HepG2 (cell line): ENCODE measurements around the gene PELO. TPM values are rescaled to one million over a fixed set of nuclear protein-coding genes. Genes with fewer than 3 reads are reported as not detected.

Source experiments
- EED ChIP-seq: sonication (generic); formaldehyde crosslinking; IDR thresholded peaks from 2 replicates; pipeline ENCODE4 v1.5.0; 2020; ENCODE audit warnings: mild to moderate bottlenecking, missing genetic modification reagents
- FOXP1 ChIP-seq, 2 experiments: fragments of 450-650 bp in 1 of 2; IDR thresholded peaks; 2 replicates each; pipeline ENCODE4 v1.6.1; 2017 to 2018; ENCODE audit warnings: antibody characterized with exemption in 1 of 2
- FUBP1 ChIP-seq: sonication (generic); formaldehyde crosslinking; IDR thresholded peaks from 2 replicates; pipeline ENCODE4 v1.5.1; 2020; ENCODE audit warnings: missing genetic modification reagents, mild to moderate bottlenecking, borderline replicate concordance
- GABPB1 ChIP-seq: IDR thresholded peaks from 2 replicates; pipeline ENCODE4 v1.6.1; 2016; ENCODE audit warnings: mild to moderate bottlenecking, missing genetic modification reagents, moderate library complexity, missing compliant biosample characterization
- NCOA5 ChIP-seq: sonication (generic); formaldehyde crosslinking; IDR thresholded peaks from 2 replicates; pipeline ENCODE4 v1.4.0; 2020; ENCODE audit warnings: missing genetic modification reagents
- RORA ChIP-seq: sonication (generic); formaldehyde crosslinking; IDR thresholded peaks from 2 replicates; pipeline ENCODE4 v1.5.0; 2020; ENCODE audit warnings: mild to moderate bottlenecking, missing genetic modification reagents, moderate library complexity
- THAP8 ChIP-seq: sonication (generic); formaldehyde crosslinking; IDR thresholded peaks from 2 replicates; pipeline ENCODE4 v1.5.1; 2020; ENCODE audit warnings: missing genetic modification reagents, mild to moderate bottlenecking, borderline replicate concordance
- ZBTB14 ChIP-seq: sonication (generic); formaldehyde crosslinking; IDR thresholded peaks from 2 replicates; pipeline ENCODE4 v1.4.0; 2020; ENCODE audit warnings: missing genetic modification reagents
- ZNF276 ChIP-seq: sonication (generic); formaldehyde crosslinking; IDR thresholded peaks from 2 replicates; pipeline ENCODE4 v1.4.0; 2020; ENCODE audit warnings: mild to moderate bottlenecking, low read depth, missing genetic modification reagents
- ZNF318 ChIP-seq: sonication (generic); formaldehyde crosslinking; IDR thresholded peaks from 2 replicates; pipeline ENCODE4 v1.4.0; 2020; ENCODE audit warnings: mild to moderate bottlenecking, missing genetic modification reagents
- ZNF382 ChIP-seq: sonication (generic); formaldehyde crosslinking; IDR thresholded peaks from 2 replicates; pipeline ENCODE4 v1.5.0; 2020; ENCODE audit warnings: missing genetic modification reagents, mild to moderate bottlenecking, borderline replicate concordance
- ZSCAN12 ChIP-seq: sonication (generic); formaldehyde crosslinking; IDR thresholded peaks from 2 replicates; pipeline ENCODE4 v1.9.0; 2021; ENCODE audit warnings: mild to moderate bottlenecking, missing genetic modification reagents
- polyA plus RNA-seq, 8 experiments: library from polyadenylated mRNA; depleted of rRNA in 3 of 8; stranded (reverse) in 7 of 8; unstranded in 1 of 8; fragments of >200 nt; fragmentation: Illumina TruSeq in 4 of 8; extraction: Trizol in 4 of 8; gene quantifications; 2 replicates each; pipeline versions ENCODE4 v1.2.1 to v1.2.3, GENCODE V29; 2011 to 2016; ENCODE audit warnings: low read depth in 4 of 8, missing spikeins in 1 of 8, mixed read lengths in 1 of 8; ENCODE audit not compliant: insufficient read depth in 1 of 8
- total RNA-seq, 5 experiments: library from RNA; depleted of rRNA; stranded (reverse); fragments of >200 nt; fragmentation: Illumina TruSeq; extraction: Trizol; gene quantifications; 2 replicates each; pipeline ENCODE4 v1.2.3, GENCODE V29; 2016; ENCODE audit warnings: low read depth in 1 of 5

PELO gene
- total and polyA plus RNA-seq, 2 of the 13 experiments (the other 11 are each of a cell fraction or from before 2014, with no cell fraction given), result 19.0 to 23.9 TPM

- TF ChIP-seq EED (peak; percentile 91; the same call in 1 of the 2 replicates), FUBP1 (CRISPR knock-in tag) (0 out of 2 replicates have a peak, but pooled peaks have one; percentile 13), ZSCAN12 (no peak), ZNF276 (no peak), GABPB1 (CRISPR knock-in tag) (0 out of 2 replicates have a peak, but pooled peaks have one; percentile 9), ZNF318 (CRISPR knock-in tag) (no peak), RORA (no peak), FOXP1 (IDR thresholded peaks at IDR 0.05) (no peak), FOXP1 (CRISPR knock-in tag; IDR thresholded peaks at IDR 0.05) (no peak), THAP8 (CRISPR knock-in tag) (no peak), NCOA5 (no peak), ZNF382 (CRISPR knock-in tag) (no peak), ZBTB14 (CRISPR knock-in tag) (no peak)
These were observed 12.9 kb downstream of the PELO start (continued) for GRCh38 chr5:52800394-52801213.
